Brain microvascular endothelial cell (primary cell): ENCODE results near the gene DSE.
"Not testable (repeated sequence)": the region's sequence is repeated elsewhere in the genome, so short reads cannot be mapped to it uniquely, and the experiment has no call there.

Experiments
- DNase-seq: peaks from one replicate; pipeline ENCODE4 v3.0.0-alpha.2; 2020
- H3K27ac ChIP-seq: fragments of 250-450 bp; sonication (Bioruptor Pico); 2 replicates; pipeline ENCODE4 v1.5.1; 2020; ENCODE audit warnings: mild to moderate bottlenecking, moderate library complexity
- H3K27me3 ChIP-seq: fragments of 250-450 bp; sonication (Bioruptor Pico); replicated peaks from 2 replicates; pipeline ENCODE4 v1.5.1; 2020; ENCODE audit warnings: mild to moderate bottlenecking
- H3K36me3 ChIP-seq: fragments of 250-450 bp; sonication (Bioruptor Pico); replicated peaks from 2 replicates; pipeline ENCODE4 v1.5.1; 2020; ENCODE audit warnings: mild to moderate bottlenecking
- H3K4me3 ChIP-seq: 2 replicates; pipeline ENCODE4 v1.5.1; 2011; ENCODE audit warnings: low read depth, mild to moderate bottlenecking, control low read depth, low read length, moderate library complexity
- CTCF ChIP-seq: IDR thresholded peaks from 2 replicates; pipeline ENCODE4 v1.5.1; 2011; ENCODE audit warnings: low read depth, mild to moderate bottlenecking, moderate library complexity, low read length, control low read depth, inconsistent platforms; ENCODE audit errors: missing control alignments
- in situ Hi-C: cut with HindIII; loops from 2 replicates; pipeline ENCODE4 v1.10.0; 2017; ENCODE audit warnings: low sequenced_read_pairs, low pct_ligation_motif_present

DSE gene

GRCh38 chr6:116338943-116339342 lies 31.8 kb upstream of the DSE start:
- in situ Hi-C loops: no loop called here
- DNase-seq: no peak
- no peak for TF ChIP-seq CTCF
- Histone ChIP-seq H3K36me3 (no peaks in the 10 kb centered on the region), H3K27ac (no peak overlapping the region), H3K4me3 (no peak overlapping the region), H3K27me3 (no peaks in the 10 kb centered on the region)

GRCh38 chr6:116340625-116341024 lies 30.1 kb upstream of the DSE start:
- H3K4me3 ChIP-seq, H3K27me3 ChIP-seq, in situ Hi-C loops, DNase-seq, H3K27ac ChIP-seq, H3K36me3 ChIP-seq: not testable (repeated sequence)

GRCh38 chr6:116349216-116349615 lies 21.5 kb upstream of the DSE start:
- Histone ChIP-seq H3K27me3 (no peaks in the 10 kb centered on the region), H3K36me3 (no peaks in the 10 kb centered on the region), H3K27ac (no peak overlapping the region), H3K4me3 (no peak overlapping the region)
- TF ChIP-seq CTCF: no peak
- no peak for DNase-seq
- in situ Hi-C loops: no loop called here

GRCh38 chr6:116351101-116351500 lies 19.6 kb upstream of the DSE start:
- Histone ChIP-seq H3K4me3 (no peak overlapping the region), H3K36me3 (no peaks in the 10 kb centered on the region), H3K27ac (no peak overlapping the region), H3K27me3 (no peaks in the 10 kb centered on the region)
- TF ChIP-seq CTCF: no peak
- in situ Hi-C loops: no loop called here
- no peak for DNase-seq

- H3K27ac ChIP-seq: peak overlapping the region; percentile 24
- in situ Hi-C loops: no loop called here
- no peak for DNase-seq
Observed at GRCh38 chr6:116352515-116353471, 18.0 kb upstream of the DSE start.

More at GRCh38 chr6:116352515-116353471, 18.0 kb upstream of the DSE start:
- Histone ChIP-seq H3K36me3 (no peaks in the 10 kb centered on the region), H3K4me3 (no peak overlapping the region), H3K27me3 (no peaks in the 10 kb centered on the region)
- no peak for TF ChIP-seq CTCF
